Prostate gland (tissue), 2 donors: ENCODE data around the gene WDR44.

Experiments used
- CTCF ChIP-seq, 4 experiments: fragments of 200-600 bp in 2 of 4; fragments of 450-650 bp in 2 of 4; sonication (generic) in 2 of 4; IDR thresholded peaks; 1 replicate in 3 of 4; 2 replicates in 1 of 4; pipeline ENCODE4 v1.5.1; 2016 to 2019; ENCODE audit warnings: antibody characterized with exemption in 4 of 4, mild to moderate bottlenecking in 2 of 4, moderate library complexity in 2 of 4
- POLR2A ChIP-seq: fragments of 450-650 bp; IDR thresholded peaks from one replicate; pipeline ENCODE4 v1.6.1; 2016; ENCODE audit warnings: antibody characterized with exemption, mild to moderate bottlenecking
- POLR2AphosphoS5 ChIP-seq: sonication (generic); formaldehyde crosslinking; IDR thresholded peaks from one replicate; pipeline ENCODE4 v1.6.1; 2017; ENCODE audit warnings: antibody characterized with exemption

GRCh38 chrX:118346258-118347094, 570 bp downstream of the WDR44 start:
- TF ChIP-seq CTCF (IDR thresholded peaks at IDR 0.05) (no peak), POLR2AphosphoS5 (no peak), POLR2A (no peak)
